HepG2 (cell line): ENCODE results near the gene CTRL.

ENCODE experiments used
- CREBL2 ChIP-seq: sonication (generic); formaldehyde crosslinking; IDR thresholded peaks from 2 replicates; pipeline ENCODE4 v1.8.1; 2023; ENCODE audit warnings: missing genetic modification reagents, mild to moderate bottlenecking, borderline replicate concordance
- E2F2 ChIP-seq: sonication (generic); formaldehyde crosslinking; IDR thresholded peaks from 2 replicates; pipeline ENCODE4 v1.4.0; 2020; ENCODE audit warnings: missing genetic modification reagents, borderline replicate concordance
- IRF9 ChIP-seq: sonication (generic); formaldehyde crosslinking; IDR thresholded peaks from 2 replicates; pipeline ENCODE4 v1.8.0; 2022; ENCODE audit warnings: missing genetic modification reagents, mild to moderate bottlenecking, borderline replicate concordance
- MAZ ChIP-seq, 2 experiments: sonication (generic) in 1 of 2; formaldehyde crosslinking in 1 of 2; IDR thresholded peaks; 2 replicates each; pipeline versions ENCODE4 v1.5.0 to v1.6.1; 2012 to 2020; ENCODE audit warnings: low read depth in 2 of 2, mild to moderate bottlenecking in 2 of 2, borderline replicate concordance in 1 of 2, improper control_type of control experiment in 1 of 2, low read length in 1 of 2, missing genetic modification reagents in 1 of 2, moderate library complexity in 1 of 2
- MYC ChIP-seq: sonication (generic); formaldehyde crosslinking; IDR thresholded peaks from 2 replicates; pipeline ENCODE4 v1.9.0; 2021; ENCODE audit warnings: missing genetic modification reagents, borderline replicate concordance
- NFRKB ChIP-seq: fragments of 450-650 bp; IDR thresholded peaks from 2 replicates; pipeline ENCODE4 v1.6.1; 2017
- TP53 ChIP-seq: sonication (generic); formaldehyde crosslinking; conservative IDR thresholded peaks from 2 replicates; pipeline ENCODE4 v1.4.0; 2020; ENCODE audit warnings: missing genetic modification reagents

- TF ChIP-seq NFRKB (no peak), TP53 (CRISPR knock-in tag) (no peak), E2F2 (CRISPR knock-in tag) (no peak), MAZ (IDR thresholded peaks at IDR 0.05; ENCODE audit: borderline replicate concordance, low read depth, low read length) (no peak), MAZ (CRISPR knock-in tag; IDR thresholded peaks at IDR 0.05; ENCODE audit: low read depth) (no peak), IRF9 (no peak), MYC (CRISPR knock-in tag) (no peak), CREBL2 (CRISPR knock-in tag) (no peak)
These were observed 51.1 kb downstream of the CTRL start for GRCh38 chr16:67880584-67880983.
